Measurements from ENCODE around the gene CTAG1A. TPM values are rescaled to one million over a fixed set of nuclear protein-coding genes. Genes with fewer than 3 reads are reported as not detected.
"Not testable (repeated sequence)": the region's sequence is repeated elsewhere in the genome, so short reads cannot be mapped to it uniquely, and the experiment has no call there.

The CTAG1A gene
- not detected in 2 replicates for total RNA-seq

DNA sequence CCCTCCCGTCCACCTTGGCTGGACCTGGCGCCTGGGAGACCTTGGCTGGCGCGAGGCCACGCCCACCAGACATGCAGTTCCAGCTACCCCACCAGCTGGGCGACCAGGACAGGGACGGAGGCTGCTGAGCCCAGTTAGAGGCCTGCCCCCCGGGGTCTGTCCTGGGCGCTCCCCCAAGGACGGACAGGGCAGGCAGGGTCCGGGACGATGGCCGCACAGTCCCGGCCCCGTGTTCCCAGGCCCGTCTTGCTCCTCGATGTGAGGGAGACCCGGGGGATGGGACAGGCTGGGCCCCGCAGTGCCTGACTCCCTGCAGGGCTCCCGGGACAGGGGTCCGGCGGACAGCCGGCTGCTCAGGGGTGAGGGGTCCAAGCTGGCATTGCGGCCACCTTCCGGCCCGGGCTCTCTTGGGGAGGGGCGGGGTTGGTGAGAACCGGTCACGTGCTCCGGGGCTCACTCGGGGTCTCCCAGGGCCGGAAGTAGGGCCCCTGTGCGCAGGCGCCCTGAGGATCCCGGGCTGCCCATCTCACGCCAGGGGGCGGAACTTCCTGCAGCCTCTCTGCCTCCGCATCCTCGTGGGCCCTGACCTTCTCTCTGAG, at the start of gene CTAG1A:
Gene CTAG1A, plus strand, starts transcription at position 549 of the 599 bp plus-strand sequence. CDS start 74 bp downstream, outside the sequence.
- DNase-seq (ENCODE audit: low read depth); H3K4me3 ChIP-seq (ENCODE audit: low read depth, low read length): not testable (repeated sequence)

DNA sequence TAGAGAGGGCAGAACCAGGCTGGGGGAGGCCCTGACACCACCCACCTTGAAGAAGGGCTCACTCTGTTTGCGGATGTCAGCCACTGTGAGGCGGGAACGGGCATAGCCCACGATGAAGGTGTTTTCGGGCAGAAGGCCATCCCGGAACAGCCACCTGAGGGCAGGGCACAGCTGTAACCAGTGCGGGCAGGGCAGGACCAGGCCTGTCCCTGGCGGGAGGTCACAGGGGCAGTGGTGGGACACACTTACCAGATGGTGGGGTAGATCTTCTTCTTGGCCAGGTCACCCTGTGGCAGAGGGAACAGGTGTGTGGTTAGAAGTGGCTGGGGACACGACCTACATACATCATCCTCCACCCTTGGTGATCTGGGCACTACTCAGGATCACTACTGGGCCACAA, 49.0 kb upstream of the CTAG1A start:
- no peak for DNase-seq (ENCODE audit: low read depth)
- no peak overlapping the region for H3K4me3 ChIP-seq (ENCODE audit: low read depth, low read length)
- TF ChIP-seq, protein P1, sequence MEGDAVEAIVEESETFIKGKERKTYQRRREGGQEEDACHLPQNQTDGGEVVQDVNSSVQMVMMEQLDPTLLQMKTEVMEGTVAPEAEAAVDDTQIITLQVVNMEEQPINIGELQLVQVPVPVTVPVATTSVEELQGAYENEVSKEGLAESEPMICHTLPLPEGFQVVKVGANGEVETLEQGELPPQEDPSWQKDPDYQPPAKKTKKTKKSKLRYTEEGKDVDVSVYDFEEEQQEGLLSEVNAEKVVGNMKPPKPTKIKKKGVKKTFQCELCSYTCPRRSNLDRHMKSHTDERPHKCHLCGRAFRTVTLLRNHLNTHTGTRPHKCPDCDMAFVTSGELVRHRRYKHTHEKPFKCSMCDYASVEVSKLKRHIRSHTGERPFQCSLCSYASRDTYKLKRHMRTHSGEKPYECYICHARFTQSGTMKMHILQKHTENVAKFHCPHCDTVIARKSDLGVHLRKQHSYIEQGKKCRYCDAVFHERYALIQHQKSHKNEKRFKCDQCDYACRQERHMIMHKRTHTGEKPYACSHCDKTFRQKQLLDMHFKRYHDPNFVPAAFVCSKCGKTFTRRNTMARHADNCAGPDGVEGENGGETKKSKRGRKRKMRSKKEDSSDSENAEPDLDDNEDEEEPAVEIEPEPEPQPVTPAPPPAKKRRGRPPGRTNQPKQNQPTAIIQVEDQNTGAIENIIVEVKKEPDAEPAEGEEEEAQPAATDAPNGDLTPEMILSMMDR (conservative IDR thresholded peaks at IDR 0.05; ENCODE audit: low read depth, low read length), result no peak

DNA sequence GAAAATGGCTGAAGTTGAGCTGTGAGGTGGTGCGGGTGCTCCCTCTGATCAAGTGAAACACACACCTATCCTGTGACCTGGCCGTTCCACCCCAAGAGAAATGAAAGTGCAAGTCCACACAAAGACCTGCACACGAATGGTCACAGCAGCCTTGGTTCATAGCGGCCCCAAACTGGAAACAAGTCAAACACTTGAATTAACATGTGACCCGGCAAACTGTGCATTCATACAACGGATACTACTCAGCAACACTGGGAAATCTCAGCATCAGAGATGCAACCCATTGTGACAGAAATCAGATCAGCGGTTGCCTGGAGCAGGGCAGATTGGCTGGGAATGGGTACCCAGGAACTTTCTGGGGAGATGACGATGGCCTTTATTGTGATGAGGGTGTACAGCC, 45.9 kb upstream of the CTAG1A start:
- DNase-seq (ENCODE audit: low read depth), result no peak
- TF ChIP-seq, protein P1 (conservative IDR thresholded peaks at IDR 0.05; ENCODE audit: low read depth, low read length), result no peak
- no peak overlapping the region for H3K4me3 ChIP-seq (ENCODE audit: low read depth, low read length)

DNA sequence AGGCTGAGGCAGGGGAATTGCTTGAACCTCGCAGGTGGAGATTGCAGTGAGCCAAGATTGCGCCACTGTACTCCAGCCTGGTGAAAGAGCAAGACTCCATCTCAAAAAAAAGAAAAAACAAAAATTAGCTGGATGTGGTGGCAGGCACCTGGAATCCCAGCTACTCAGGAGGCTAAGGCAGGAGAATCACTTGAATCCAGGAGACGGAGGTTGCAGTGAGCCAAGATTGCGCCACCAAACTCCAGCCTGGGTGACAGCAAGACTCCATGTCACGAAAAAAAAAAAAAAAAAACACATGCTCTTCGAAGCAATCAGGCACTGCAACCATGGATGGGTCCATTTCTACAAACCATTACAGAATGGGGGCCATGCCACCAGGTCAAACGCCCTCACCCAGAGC, 44.6 kb upstream of the CTAG1A start:
- not testable (repeated sequence) for H3K4me3 ChIP-seq (ENCODE audit: low read depth, low read length); DNase-seq (ENCODE audit: low read depth)

DNA sequence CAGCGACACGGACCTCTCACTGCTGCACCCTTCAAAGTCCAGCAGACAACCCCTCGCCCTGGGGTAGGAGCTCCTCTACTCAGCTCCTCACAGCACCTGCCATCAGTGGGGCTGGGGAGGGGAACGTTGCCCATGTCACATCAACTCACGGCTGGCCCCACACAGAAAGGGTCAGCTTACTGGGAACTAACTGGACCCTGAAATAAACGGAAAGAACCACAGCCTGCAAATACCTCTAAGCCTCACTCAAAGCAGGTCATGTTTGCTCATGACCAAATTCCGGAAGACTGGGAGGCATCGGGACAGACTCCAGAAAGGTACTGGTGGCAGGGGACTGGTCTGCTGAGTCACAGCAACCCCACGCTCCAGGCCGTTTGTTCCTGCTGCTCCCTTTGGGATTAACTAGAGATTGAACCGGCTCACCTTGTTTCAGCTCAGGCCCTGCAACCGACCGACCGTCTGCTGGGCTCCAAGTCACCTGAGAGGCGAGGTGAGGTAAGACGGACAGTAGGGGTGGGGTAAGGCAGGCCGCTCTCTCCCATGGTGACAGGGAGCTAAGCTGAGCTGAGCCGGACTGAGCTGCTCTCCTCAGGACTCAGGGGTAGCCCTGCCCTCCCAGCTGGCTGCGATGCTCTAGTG, 43.9 kb upstream of the CTAG1A start:
- TF ChIP-seq, protein P1 (conservative IDR thresholded peaks at IDR 0.05; ENCODE audit: low read depth, low read length), result no peak
- H3K4me3 ChIP-seq (ENCODE audit: low read depth, low read length), result no peak overlapping the region
- no peak for DNase-seq (ENCODE audit: low read depth)

DNA sequence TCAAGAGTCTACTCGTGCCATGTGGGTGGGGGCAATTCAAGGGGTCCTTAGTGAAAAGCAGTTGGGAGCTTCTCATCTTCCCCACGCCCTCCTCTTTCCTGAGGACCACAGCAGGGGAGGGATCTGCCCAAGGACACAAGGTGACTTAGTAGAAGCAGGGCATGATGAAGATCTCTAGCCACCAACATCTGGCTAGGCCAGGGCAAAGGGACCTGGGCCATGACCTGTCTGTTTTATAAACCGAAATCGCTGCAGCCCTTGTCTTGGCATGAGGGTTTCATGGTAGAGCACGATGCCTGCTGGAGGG, 43.4 kb upstream of the CTAG1A start:
- H3K4me3 ChIP-seq (ENCODE audit: low read depth, low read length), result no peak overlapping the region

DNA sequence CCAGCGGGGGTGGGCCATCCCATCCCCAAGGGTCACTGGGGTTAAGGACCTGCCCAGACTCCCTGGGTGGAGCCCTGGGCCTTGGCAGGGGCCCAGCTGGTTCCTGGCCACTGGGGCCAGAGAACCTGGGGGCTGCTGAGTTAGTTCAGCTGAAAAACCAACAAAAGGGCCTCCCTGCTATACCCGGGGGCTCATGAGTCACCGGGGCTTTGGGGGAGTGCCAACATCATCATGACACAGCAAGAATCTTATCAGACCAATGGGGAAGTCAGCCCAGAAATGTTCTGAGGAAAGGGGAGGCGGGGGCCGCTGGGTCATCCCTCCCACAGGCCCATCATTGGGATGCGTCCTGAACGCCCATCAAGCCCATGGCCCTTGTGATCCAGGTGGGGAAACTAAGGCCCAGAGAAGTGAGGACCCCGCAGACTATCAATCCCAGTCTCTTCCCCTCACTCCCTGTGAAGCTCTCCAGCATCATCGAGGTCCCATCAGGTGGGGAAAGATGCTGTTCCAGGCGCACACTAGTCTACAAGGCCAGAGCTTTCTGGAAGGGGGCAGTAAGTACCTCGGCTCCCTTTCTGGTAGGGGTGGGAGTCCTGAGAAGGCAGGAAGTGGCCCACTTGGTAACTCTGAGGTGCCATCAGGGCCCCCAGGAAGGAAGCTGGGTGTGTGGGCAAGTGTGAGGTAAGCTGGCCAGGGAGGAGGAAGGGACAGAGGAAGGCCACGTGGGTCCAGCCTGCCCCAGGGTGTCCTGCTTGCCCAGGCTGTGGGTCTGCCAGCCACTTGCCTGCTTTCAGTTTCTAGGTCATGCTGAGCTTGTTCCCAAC, 42.8 kb upstream of the CTAG1A start:
- TF ChIP-seq, protein P1 (conservative IDR thresholded peaks at IDR 0.05; ENCODE audit: low read depth, low read length), result no peak
- H3K4me3 ChIP-seq (ENCODE audit: low read depth, low read length), result no peak overlapping the region
- DNase-seq (ENCODE audit: low read depth), result no peak

More for the DNA sequence above, 43.4 kb upstream of the CTAG1A start:
- TF ChIP-seq, protein P1 (conservative IDR thresholded peaks at IDR 0.05; ENCODE audit: low read depth, low read length), result no peak
- DNase-seq (ENCODE audit: low read depth), result no peak
